ENCODE results near the gene UBXN7.

UBXN7 gene

GRCh38 chr3:196326936-196327335 lies 105.3 kb downstream of the UBXN7 start:
- no peaks in the 10 kb centered on the region for H3K79me2 ChIP-seq (ENCODE audit: insufficient read depth, low read length)
- H3K36me3 ChIP-seq (ENCODE audit: low read length): no peaks in the 10 kb centered on the region
- H3K9me3 ChIP-seq (ENCODE audit: insufficient read depth, low read length): no peaks in the 10 kb centered on the region
- H3K27ac ChIP-seq (ENCODE audit: low read depth, low read length): no peak overlapping the region
- TF ChIP-seq EZH2phosphoT487 (conservative IDR thresholded peaks at IDR 0.05; ENCODE audit: low read length) (no peak), CTCF (IDR thresholded peaks at IDR 0.05; ENCODE audit: insufficient read depth, low read length, poor library complexity, severe bottlenecking) (no peak)
- H4K20me1 ChIP-seq (ENCODE audit: low read depth, low read length): no peaks in the 10 kb centered on the region
- no peak overlapping the region for H3K4me3 ChIP-seq (ENCODE audit: insufficient read depth, low read length, poor library complexity, severe bottlenecking)
- H3K9me2 ChIP-seq (replicated peaks; ENCODE audit: insufficient read depth, low read length): no peaks in the 10 kb centered on the region
- no peaks in the 10 kb centered on the region for H3K27me3 ChIP-seq (ENCODE audit: low read length)
- no peak overlapping the region for H3K9ac ChIP-seq (ENCODE audit: low read length)
- no peak overlapping the region for H3K4me2 ChIP-seq (ENCODE audit: low read depth, low read length, poor library complexity, severe bottlenecking)
- no peaks in the 10 kb centered on the region for H3F3A ChIP-seq (ENCODE audit: insufficient read depth)
- no peak overlapping the region for H2AFZ ChIP-seq (ENCODE audit: low read depth, low read length, severe bottlenecking)

GRCh38 chr3:196323691-196324090 lies 108.5 kb downstream of the UBXN7 start:
- TF ChIP-seq EZH2phosphoT487 (conservative IDR thresholded peaks at IDR 0.05; ENCODE audit: low read length): no peak
- no peak for TF ChIP-seq CTCF (IDR thresholded peaks at IDR 0.05; ENCODE audit: insufficient read depth, low read length, poor library complexity, severe bottlenecking)
- Histone ChIP-seq H3K27ac (ENCODE audit: low read depth, low read length) (no peak overlapping the region), H4K20me1 (ENCODE audit: low read depth, low read length) (no peaks in the 10 kb centered on the region), H2AFZ (ENCODE audit: low read depth, low read length, severe bottlenecking) (no peak overlapping the region), H3K4me3 (ENCODE audit: insufficient read depth, low read length, poor library complexity, severe bottlenecking) (no peak overlapping the region), H3K9me3 (ENCODE audit: insufficient read depth, low read length) (no peaks in the 10 kb centered on the region), H3K4me2 (ENCODE audit: low read depth, low read length, poor library complexity, severe bottlenecking) (no peak overlapping the region), H3K9ac (ENCODE audit: low read length) (no peak overlapping the region), H3K9me2 (replicated peaks; ENCODE audit: insufficient read depth, low read length) (no peaks in the 10 kb centered on the region), H3K79me2 (ENCODE audit: insufficient read depth, low read length) (no peaks in the 10 kb centered on the region), H3F3A (ENCODE audit: insufficient read depth) (no peaks in the 10 kb centered on the region), H3K27me3 (ENCODE audit: low read length) (no peaks in the 10 kb centered on the region), H3K36me3 (ENCODE audit: low read length) (no peaks in the 10 kb centered on the region)

GRCh38 chr3:196323016-196323415 lies 109.2 kb downstream of the UBXN7 start:
- no peak overlapping the region for H3K4me2 ChIP-seq (ENCODE audit: low read depth, low read length, poor library complexity, severe bottlenecking)
- no peak overlapping the region for H2AFZ ChIP-seq (ENCODE audit: low read depth, low read length, severe bottlenecking)
- no peaks in the 10 kb centered on the region for H3K79me2 ChIP-seq (ENCODE audit: insufficient read depth, low read length)
- H3K36me3 ChIP-seq (ENCODE audit: low read length): no peaks in the 10 kb centered on the region
- H3K9me2 ChIP-seq (replicated peaks; ENCODE audit: insufficient read depth, low read length): no peaks in the 10 kb centered on the region
- no peaks in the 10 kb centered on the region for H3K9me3 ChIP-seq (ENCODE audit: insufficient read depth, low read length)
- H3K27me3 ChIP-seq (ENCODE audit: low read length): no peaks in the 10 kb centered on the region
- H3K9ac ChIP-seq (ENCODE audit: low read length): no peak overlapping the region
- no peaks in the 10 kb centered on the region for H4K20me1 ChIP-seq (ENCODE audit: low read depth, low read length)
- H3F3A ChIP-seq (ENCODE audit: insufficient read depth): no peaks in the 10 kb centered on the region
- no peak overlapping the region for H3K27ac ChIP-seq (ENCODE audit: low read depth, low read length)
- no peak for TF ChIP-seq EZH2phosphoT487 (conservative IDR thresholded peaks at IDR 0.05; ENCODE audit: low read length)
- no peak for TF ChIP-seq CTCF (IDR thresholded peaks at IDR 0.05; ENCODE audit: insufficient read depth, low read length, poor library complexity, severe bottlenecking)
- H3K4me3 ChIP-seq (ENCODE audit: insufficient read depth, low read length, poor library complexity, severe bottlenecking): no peak overlapping the region
